Measurements from ENCODE around the gene ACTR3C. TPM values are rescaled to one million over a fixed set of nuclear protein-coding genes. Genes with fewer than 3 reads are reported as not detected.

Gene ACTR3C
- total RNA-seq, 1 experiment from 2014 or later = 4.5 TPM

DNA sequence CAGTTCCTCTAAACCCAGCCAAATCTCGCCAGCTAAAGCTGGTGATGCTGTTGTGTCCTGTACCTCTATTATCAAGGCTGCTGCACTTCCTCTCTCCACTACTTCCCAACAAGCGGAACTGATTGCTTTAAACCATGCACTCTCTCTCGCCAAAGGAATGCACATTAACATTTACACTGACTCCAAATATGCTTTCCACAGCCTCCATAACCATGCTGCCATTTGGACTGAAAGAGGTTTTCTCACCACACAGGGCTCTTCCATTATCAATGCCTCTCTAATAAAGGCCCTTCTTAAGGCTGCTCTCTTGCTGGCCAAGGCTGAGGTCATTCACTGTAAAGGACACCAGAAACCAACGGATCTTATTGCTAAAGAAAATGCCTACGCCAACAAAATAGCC is 11.6 kb downstream of the ACTR3C start:
- POLR2A ChIA-PET (ENCODE audit: low non-redundant PET) = no interaction called here
- H3K9me3 ChIP-seq (ENCODE audit: low read depth, low read length, poor library complexity, severe bottlenecking) = no peaks in the 10 kb centered on the region
- H3K4me3 ChIP-seq (ENCODE audit: low read depth, low read length, poor library complexity, severe bottlenecking) = no peak overlapping the region
- no TSS peak for BruUV-seq (replicated peaks)
- CTCF ChIA-PET = no interaction called here
- no peaks in the 10 kb centered on the region for H3K27me3 ChIP-seq (replicated peaks; ENCODE audit: insufficient read depth, low read depth, low read length, poor library complexity)
- DNase-seq (ENCODE audit: low spot score) = peak; percentile 70
- intact Hi-C loops (cut with micrococcal nuclease; ENCODE audit: unreplicated experiment) = no loop called here
- peaks cover 4% of the 10 kb centered on the region for H3K4me1 ChIP-seq (ENCODE audit: insufficient read depth, low read length, poor library complexity, severe bottlenecking)
- H3K36me3 ChIP-seq (ENCODE audit: insufficient read depth, low read length, poor library complexity, severe bottlenecking) = no peaks in the 10 kb centered on the region
- peak overlapping the region; percentile 8 for H3K27ac ChIP-seq (ENCODE audit: low read depth, low read length, poor library complexity, severe bottlenecking)
- no peak for TF ChIP-seq EZH2 (IDR thresholded peaks at IDR 0.05; ENCODE audit: borderline replicate concordance, low read depth, low read length, poor library complexity, severe bottlenecking)
- TF ChIP-seq, protein P1, sequence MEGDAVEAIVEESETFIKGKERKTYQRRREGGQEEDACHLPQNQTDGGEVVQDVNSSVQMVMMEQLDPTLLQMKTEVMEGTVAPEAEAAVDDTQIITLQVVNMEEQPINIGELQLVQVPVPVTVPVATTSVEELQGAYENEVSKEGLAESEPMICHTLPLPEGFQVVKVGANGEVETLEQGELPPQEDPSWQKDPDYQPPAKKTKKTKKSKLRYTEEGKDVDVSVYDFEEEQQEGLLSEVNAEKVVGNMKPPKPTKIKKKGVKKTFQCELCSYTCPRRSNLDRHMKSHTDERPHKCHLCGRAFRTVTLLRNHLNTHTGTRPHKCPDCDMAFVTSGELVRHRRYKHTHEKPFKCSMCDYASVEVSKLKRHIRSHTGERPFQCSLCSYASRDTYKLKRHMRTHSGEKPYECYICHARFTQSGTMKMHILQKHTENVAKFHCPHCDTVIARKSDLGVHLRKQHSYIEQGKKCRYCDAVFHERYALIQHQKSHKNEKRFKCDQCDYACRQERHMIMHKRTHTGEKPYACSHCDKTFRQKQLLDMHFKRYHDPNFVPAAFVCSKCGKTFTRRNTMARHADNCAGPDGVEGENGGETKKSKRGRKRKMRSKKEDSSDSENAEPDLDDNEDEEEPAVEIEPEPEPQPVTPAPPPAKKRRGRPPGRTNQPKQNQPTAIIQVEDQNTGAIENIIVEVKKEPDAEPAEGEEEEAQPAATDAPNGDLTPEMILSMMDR (conservative IDR thresholded peaks at IDR 0.05; ENCODE audit: low read depth, low read length) = no peak

- H3K4me1 ChIP-seq (ENCODE audit: insufficient read depth, low read length, poor library complexity, severe bottlenecking) = peaks cover 4% of the 10 kb centered on the region
- intact Hi-C loops (cut with micrococcal nuclease; ENCODE audit: unreplicated experiment) = no loop called here
- BruUV-seq (replicated peaks) = no TSS peak
- H3K27me3 ChIP-seq (replicated peaks; ENCODE audit: insufficient read depth, low read depth, low read length, poor library complexity) = no peaks in the 10 kb centered on the region
- no peak for TF ChIP-seq EZH2 (IDR thresholded peaks at IDR 0.05; ENCODE audit: borderline replicate concordance, low read depth, low read length, poor library complexity, severe bottlenecking)
- TF ChIP-seq, protein P1 (conservative IDR thresholded peaks at IDR 0.05; ENCODE audit: low read depth, low read length) = no peak
- H3K36me3 ChIP-seq (ENCODE audit: insufficient read depth, low read length, poor library complexity, severe bottlenecking) = no peaks in the 10 kb centered on the region
- ChIA-PET POLR2A (ENCODE audit: low non-redundant PET) (no interaction called here), CTCF (no interaction called here)
- no peak overlapping the region for H3K27ac ChIP-seq (ENCODE audit: low read depth, low read length, poor library complexity, severe bottlenecking)
- no peak for DNase-seq (ENCODE audit: low spot score)
- H3K4me3 ChIP-seq (ENCODE audit: low read depth, low read length, poor library complexity, severe bottlenecking) = no peak overlapping the region
- H3K9me3 ChIP-seq (ENCODE audit: low read depth, low read length, poor library complexity, severe bottlenecking) = no peaks in the 10 kb centered on the region
Observed at GRCh38 chr7:150311146-150311545, 12.2 kb downstream of the ACTR3C start.

- H3K36me3 ChIP-seq (ENCODE audit: insufficient read depth, low read length, poor library complexity, severe bottlenecking) = no peaks in the 10 kb centered on the region
- no peak overlapping the region for H3K27ac ChIP-seq (ENCODE audit: low read depth, low read length, poor library complexity, severe bottlenecking)
- TF ChIP-seq EZH2 (IDR thresholded peaks at IDR 0.05; ENCODE audit: borderline replicate concordance, low read depth, low read length, poor library complexity, severe bottlenecking) = no peak
- TF ChIP-seq, protein P1 (conservative IDR thresholded peaks at IDR 0.05; ENCODE audit: low read depth, low read length) = no peak
- H3K4me3 ChIP-seq (ENCODE audit: low read depth, low read length, poor library complexity, severe bottlenecking) = no peak overlapping the region
- no TSS peak for BruUV-seq (replicated peaks)
- ChIA-PET CTCF (no interaction called here), POLR2A (ENCODE audit: low non-redundant PET) (no interaction called here)
- H3K27me3 ChIP-seq (replicated peaks; ENCODE audit: insufficient read depth, low read depth, low read length, poor library complexity) = no peaks in the 10 kb centered on the region
- no peak for DNase-seq (ENCODE audit: low spot score)
- intact Hi-C loops (cut with micrococcal nuclease; ENCODE audit: unreplicated experiment) = no loop called here
- H3K9me3 ChIP-seq (ENCODE audit: low read depth, low read length, poor library complexity, severe bottlenecking) = no peaks in the 10 kb centered on the region
- peaks cover 4% of the 10 kb centered on the region for H3K4me1 ChIP-seq (ENCODE audit: insufficient read depth, low read length, poor library complexity, severe bottlenecking)
Observed at GRCh38 chr7:150308575-150308974, 14.8 kb downstream of the ACTR3C start.
